SK-N-MC (cell line): Measurements from ENCODE around the gene KNG1.

Source experiments
- EZH2 ChIP-seq: fragments of 200-600 bp; sonication (generic); IDR thresholded peaks from one replicate; pipeline ENCODE4 v1.6.1; 2017; ENCODE audit warnings: antibody characterized with exemption
- POLR2AphosphoS5 ChIP-seq: IDR thresholded peaks from 2 replicates; pipeline ENCODE4 v1.6.1; 2012; ENCODE audit warnings: mild to moderate bottlenecking, low read depth, low read length, borderline replicate concordance

GRCh38 chr3:186772281-186772694 lies 55.1 kb downstream of the KNG1 start:
- TF ChIP-seq POLR2AphosphoS5 (no peak), EZH2 (no peak)
